Measurements from ENCODE around the gene FGFR1OP2. TPM values are rescaled to one million over a fixed set of nuclear protein-coding genes. Genes with fewer than 3 reads are reported as not detected.

FGFR1OP2 gene
- total RNA-seq, 4 donors from 2014 or later: 45.8 to 74.8 (median 51.4) TPM

DNA sequence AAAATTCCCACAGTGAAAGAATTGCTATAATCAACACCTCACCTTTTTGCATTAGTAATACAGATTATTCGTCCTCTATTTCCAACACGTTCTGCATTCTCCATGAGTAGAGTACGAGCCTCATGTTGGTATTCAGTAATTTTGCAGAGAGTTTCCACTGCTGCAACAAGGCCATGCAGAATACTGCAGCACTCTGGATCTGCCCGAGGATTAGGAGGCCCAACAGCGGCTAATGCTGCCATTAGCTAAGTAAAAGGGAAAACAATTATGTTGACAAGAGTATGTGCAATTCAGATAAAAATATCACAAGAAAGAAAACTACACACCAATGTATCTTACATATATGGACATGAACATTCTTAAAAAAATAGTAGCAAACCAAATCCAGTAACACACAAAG lies 9.6 kb upstream of the FGFR1OP2 start:
- Histone ChIP-seq H3K27ac (no peak overlapping the region), H3K36me3 (peaks cover 54% of the 10 kb centered on the region), H3K4me3 (no peak overlapping the region), H3K9me3 (no peaks in the 10 kb centered on the region), H3K4me1 (no peaks in the 10 kb centered on the region), H3K27me3 (no peaks in the 10 kb centered on the region)
- WGBS: 94% methylated on average over 5 of the region's 5 CpGs
- TF ChIP-seq, protein P1, sequence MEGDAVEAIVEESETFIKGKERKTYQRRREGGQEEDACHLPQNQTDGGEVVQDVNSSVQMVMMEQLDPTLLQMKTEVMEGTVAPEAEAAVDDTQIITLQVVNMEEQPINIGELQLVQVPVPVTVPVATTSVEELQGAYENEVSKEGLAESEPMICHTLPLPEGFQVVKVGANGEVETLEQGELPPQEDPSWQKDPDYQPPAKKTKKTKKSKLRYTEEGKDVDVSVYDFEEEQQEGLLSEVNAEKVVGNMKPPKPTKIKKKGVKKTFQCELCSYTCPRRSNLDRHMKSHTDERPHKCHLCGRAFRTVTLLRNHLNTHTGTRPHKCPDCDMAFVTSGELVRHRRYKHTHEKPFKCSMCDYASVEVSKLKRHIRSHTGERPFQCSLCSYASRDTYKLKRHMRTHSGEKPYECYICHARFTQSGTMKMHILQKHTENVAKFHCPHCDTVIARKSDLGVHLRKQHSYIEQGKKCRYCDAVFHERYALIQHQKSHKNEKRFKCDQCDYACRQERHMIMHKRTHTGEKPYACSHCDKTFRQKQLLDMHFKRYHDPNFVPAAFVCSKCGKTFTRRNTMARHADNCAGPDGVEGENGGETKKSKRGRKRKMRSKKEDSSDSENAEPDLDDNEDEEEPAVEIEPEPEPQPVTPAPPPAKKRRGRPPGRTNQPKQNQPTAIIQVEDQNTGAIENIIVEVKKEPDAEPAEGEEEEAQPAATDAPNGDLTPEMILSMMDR (IDR thresholded peaks at IDR 0.05): no peak
- TF ChIP-seq POLR2A (IDR thresholded peaks at IDR 0.05) (no peak), EP300 (IDR thresholded peaks at IDR 0.05) (no peak), POLR2AphosphoS5 (IDR thresholded peaks at IDR 0.05) (no peak)
- DNase-seq (ENCODE audit: low spot score in 2 of 2): no peak

DNA sequence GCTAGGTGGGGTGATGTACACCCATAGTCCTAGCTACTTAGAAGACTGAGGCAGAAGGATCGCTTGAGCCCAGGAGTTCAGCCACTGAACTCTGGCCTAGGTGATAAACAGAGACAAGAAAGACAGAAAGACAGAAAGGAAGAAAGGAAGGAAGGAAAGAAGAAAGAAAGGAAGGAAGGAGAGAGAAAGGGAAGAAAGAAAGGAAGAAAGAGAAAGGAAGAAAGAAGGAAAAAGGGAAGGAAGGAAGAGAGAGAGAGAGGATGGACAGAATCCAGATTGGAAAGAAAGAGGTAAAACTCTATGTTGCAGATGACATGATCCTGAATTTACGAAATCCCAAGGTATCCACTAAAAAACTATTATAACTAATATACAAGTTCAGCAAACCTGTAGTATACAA lies 8.7 kb upstream of the FGFR1OP2 start:
- no peak overlapping the region for H3K4me3 ChIP-seq
- WGBS: 93% methylated on average over 2 of the region's 2 CpGs
- H3K27me3 ChIP-seq: no peaks in the 10 kb centered on the region
- H3K27ac ChIP-seq: no peak overlapping the region
- no peak for DNase-seq (ENCODE audit: low spot score in 2 of 2)
- TF ChIP-seq EP300 (IDR thresholded peaks at IDR 0.05) (no peak), POLR2A (IDR thresholded peaks at IDR 0.05) (no peak), POLR2AphosphoS5 (IDR thresholded peaks at IDR 0.05) (no peak)
- TF ChIP-seq, protein P1 (IDR thresholded peaks at IDR 0.05): no peak
- H3K4me1 ChIP-seq: no peaks in the 10 kb centered on the region
- no peaks in the 10 kb centered on the region for H3K9me3 ChIP-seq
- peaks cover 50% of the 10 kb centered on the region for H3K36me3 ChIP-seq

DNA sequence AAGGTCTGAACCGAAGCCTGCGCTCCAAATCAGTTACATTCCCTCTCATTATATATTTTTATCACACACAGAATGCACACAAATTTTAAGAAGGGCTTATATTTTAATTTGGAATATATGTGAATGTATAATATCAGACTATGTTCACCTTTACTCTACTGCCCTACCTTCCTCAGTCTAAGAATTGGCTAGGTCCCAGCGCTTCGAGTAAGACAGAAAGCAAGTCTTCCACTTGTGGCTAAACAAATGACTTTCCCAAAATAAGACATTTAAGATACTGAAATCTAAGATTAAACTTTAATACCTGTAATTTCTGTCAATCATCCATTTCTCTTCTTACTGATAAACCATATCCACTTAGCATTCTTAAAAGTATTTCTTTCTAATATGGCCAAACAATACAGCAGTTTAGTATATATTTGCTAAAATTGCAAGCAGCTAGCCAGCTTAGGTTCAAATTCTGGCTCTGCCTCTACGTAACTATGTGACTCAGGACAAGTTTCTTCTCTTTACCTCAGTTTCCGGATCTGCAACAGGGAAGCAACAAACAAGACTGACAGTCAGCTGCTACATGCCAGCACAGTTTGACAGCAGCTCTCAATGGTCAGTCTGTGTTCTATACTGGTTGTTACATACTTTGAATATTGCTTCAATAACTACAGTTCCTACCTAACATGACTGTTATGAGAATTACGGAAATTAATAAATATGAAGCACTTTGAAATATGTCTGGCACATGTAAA lies 2.5 kb upstream of the FGFR1OP2 start:
- H3K27me3 ChIP-seq: no peaks in the 10 kb centered on the region
- no peak overlapping the region for H3K27ac ChIP-seq
- no peaks in the 10 kb centered on the region for H3K9me3 ChIP-seq
- WGBS: 58% methylated on average over 7 of the region's 7 CpGs
- H3K36me3 ChIP-seq: peaks cover 15% of the 10 kb centered on the region
- DNase-seq (ENCODE audit: low spot score in 2 of 2): no peak
- H3K4me1 ChIP-seq: peaks cover 44% of the 10 kb centered on the region
- no peak overlapping the region for H3K4me3 ChIP-seq
- TF ChIP-seq EP300 (IDR thresholded peaks at IDR 0.05): no peak
- no peak for TF ChIP-seq POLR2A (IDR thresholded peaks at IDR 0.05)
- TF ChIP-seq, protein P1 (IDR thresholded peaks at IDR 0.05): no peak
- no peak for TF ChIP-seq POLR2AphosphoS5 (IDR thresholded peaks at IDR 0.05)

DNA sequence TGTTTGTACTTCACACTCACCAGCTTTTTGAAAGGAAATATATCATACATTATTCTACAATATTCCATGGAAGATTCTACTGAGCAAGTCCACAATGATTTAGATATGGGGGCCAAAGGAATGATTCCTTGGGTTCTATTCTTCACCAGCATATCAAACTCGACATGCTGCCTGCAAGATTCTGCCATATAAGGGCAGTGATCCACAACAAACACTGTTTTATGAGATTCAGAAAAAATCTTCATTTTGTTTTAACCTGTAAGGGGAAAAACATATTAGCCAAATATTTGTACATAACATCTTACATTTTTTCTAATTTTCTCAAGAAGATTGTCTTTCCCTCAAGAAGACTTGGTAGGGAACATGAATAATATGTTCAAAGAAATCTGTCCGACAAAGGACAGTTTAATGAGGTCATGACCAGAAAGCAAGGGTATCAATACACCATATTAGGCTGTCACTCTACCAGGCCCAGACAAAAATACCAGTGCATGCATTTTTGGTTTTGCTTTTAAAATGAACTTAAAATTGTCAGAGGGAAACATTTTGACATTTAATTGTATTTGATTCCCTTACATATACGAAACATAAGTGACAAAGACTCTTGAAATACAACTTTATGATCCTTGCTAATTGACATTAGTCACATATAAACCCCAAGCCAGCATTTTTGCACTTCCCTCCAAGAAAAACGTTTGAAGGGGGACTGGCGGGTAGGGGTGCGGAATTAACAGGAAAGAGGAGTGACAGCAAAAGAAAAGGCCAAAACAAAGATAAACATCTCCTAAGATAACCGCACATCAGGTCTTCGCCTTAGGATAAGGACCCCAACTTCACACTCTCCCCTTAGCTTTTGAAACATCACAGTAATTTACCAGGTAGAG lies 1.5 kb upstream of the FGFR1OP2 start:
- DNase-seq (ENCODE audit: low spot score in 2 of 2): no peak
- peaks cover 54% of the 10 kb centered on the region for H3K4me1 ChIP-seq
- no peaks in the 10 kb centered on the region for H3K9me3 ChIP-seq
- H3K27ac ChIP-seq: peak overlapping the region; percentile 99
- TF ChIP-seq POLR2AphosphoS5 (IDR thresholded peaks at IDR 0.05) (no peak), POLR2A (IDR thresholded peaks at IDR 0.05) (no peak), EP300 (IDR thresholded peaks at IDR 0.05) (no peak)
- TF ChIP-seq, protein P1 (IDR thresholded peaks at IDR 0.05): no peak
- H3K36me3 ChIP-seq: peaks cover 8% of the 10 kb centered on the region
- H3K27me3 ChIP-seq: no peaks in the 10 kb centered on the region
- WGBS: 9% methylated on average over 8 of the region's 8 CpGs
- peak overlapping the region; percentile 76 for H3K4me3 ChIP-seq

DNA sequence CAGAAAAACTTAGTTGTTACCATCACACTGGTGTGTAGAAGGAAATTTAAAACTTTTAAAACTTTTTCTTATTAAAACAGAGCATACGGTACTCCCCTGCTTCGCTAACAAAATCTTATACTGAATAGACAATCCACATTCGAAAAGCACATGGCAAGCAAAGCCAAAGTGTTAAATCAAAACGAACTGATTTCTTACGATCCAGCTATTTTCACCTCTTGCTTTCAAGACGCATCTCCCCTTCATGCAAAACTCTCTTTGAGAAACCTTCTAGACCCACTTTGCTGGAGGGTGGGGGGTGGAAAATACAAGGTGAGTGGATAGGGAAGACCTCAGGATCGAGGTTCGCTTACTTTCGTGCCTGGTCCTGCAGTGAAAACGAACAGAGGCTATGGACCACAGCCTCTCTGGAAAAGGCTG lies 817 bp upstream of the FGFR1OP2 start:
- Histone ChIP-seq H3K9me3 (no peaks in the 10 kb centered on the region), H3K36me3 (peaks cover 4% of the 10 kb centered on the region), H3K4me1 (peaks cover 58% of the 10 kb centered on the region), H3K27me3 (no peaks in the 10 kb centered on the region), H3K27ac (peak overlapping the region; percentile 99), H3K4me3 (peak overlapping the region; percentile 76)
- WGBS: under 1% methylated on average over 10 of the region's 10 CpGs
- no peak for TF ChIP-seq POLR2AphosphoS5 (IDR thresholded peaks at IDR 0.05)
- TF ChIP-seq, protein P1 (IDR thresholded peaks at IDR 0.05): no peak
- TF ChIP-seq POLR2A (IDR thresholded peaks at IDR 0.05): no peak
- no peak for TF ChIP-seq EP300 (IDR thresholded peaks at IDR 0.05)
- no peak for DNase-seq (ENCODE audit: low spot score in 2 of 2)

Measured in suprapubic skin (tissue), 4 donors.